HL-60/S4 (cell line): ENCODE results near the gene TBX5.

Source experiments
- in situ Hi-C: fragments of 300-500 bp; cut with MboI; formaldehyde crosslinking; loops from 2 replicates; pipeline ENCODE4 v1.14.3; 2022; ENCODE audit warnings: low sequenced_read_pairs

TBX5 gene

GRCh38 chr12:114327765-114328164 is 78.2 kb downstream of the TBX5 start:
- in situ Hi-C loops, result no loop called here

- in situ Hi-C loops, result no loop called here
These were observed 84.4 kb downstream of the TBX5 start for GRCh38 chr12:114321524-114321923.

- in situ Hi-C loops, result no loop called here
These were observed 85.0 kb downstream of the TBX5 start for GRCh38 chr12:114320968-114321367.

GRCh38 chr12:114320101-114320500 is 85.8 kb downstream of the TBX5 start:
- in situ Hi-C loops, result no loop called here

GRCh38 chr12:114319422-114319821 is 86.5 kb downstream of the TBX5 start:
- in situ Hi-C loops, result no loop called here

- in situ Hi-C loops, result no loop called here
These were observed 87.0 kb downstream of the TBX5 start for GRCh38 chr12:114318984-114319383.

- in situ Hi-C loops, result no loop called here
These were observed 89.9 kb downstream of the TBX5 start for GRCh38 chr12:114316076-114316475.

- in situ Hi-C loops, result no loop called here
These were observed 90.8 kb downstream of the TBX5 start for GRCh38 chr12:114314974-114315720.

GRCh38 chr12:114314403-114314802 is 91.5 kb downstream of the TBX5 start:
- in situ Hi-C loops, result no loop called here

GRCh38 chr12:114313910-114314309 is 92.0 kb downstream of the TBX5 start:
- in situ Hi-C loops, result no loop called here

GRCh38 chr12:114311974-114312373 is 94.0 kb downstream of the TBX5 start:
- in situ Hi-C loops, result no loop called here

GRCh38 chr12:114306646-114307045 is 99.3 kb downstream of the TBX5 start:
- in situ Hi-C loops, result no loop called here

GRCh38 chr12:114305446-114305845 is 100.5 kb downstream of the TBX5 start:
- in situ Hi-C loops, result no loop called here
